Measurements from ENCODE around the gene FCRL1. TPM values are rescaled to one million over a fixed set of nuclear protein-coding genes. Genes with fewer than 3 reads are reported as not detected.

Gene FCRL1
- total RNA-seq: under 1 TPM in 1 of 2 donors, not detected in 1; 0.25 TPM

DNA sequence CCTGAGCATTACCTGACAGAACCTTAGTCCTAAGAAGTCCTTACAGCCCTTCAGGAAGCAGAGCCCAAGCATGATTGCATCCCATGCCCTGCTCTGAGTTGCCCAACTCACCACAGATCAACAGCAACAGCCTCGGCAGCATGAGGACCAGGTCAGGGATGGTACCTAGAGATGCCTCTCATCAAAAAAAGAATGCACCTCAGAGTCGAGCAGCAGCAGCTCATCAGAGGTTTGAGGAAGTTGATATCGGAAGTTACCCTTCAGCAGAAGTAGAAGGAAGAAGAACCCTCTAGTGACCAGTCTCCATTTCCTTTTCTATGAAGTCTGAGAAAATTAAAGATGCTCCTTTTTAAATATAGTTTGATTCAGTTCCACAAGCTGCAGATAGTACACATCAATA, at the start of gene FCRL1:
TSS of gene FCRL1 (minus strand) at position 225 of the 400 bp plus-strand sequence. CDS start at position 142, 83 bp downstream.
- Mint-ChIP-seq H3K27me3 (ENCODE audit: low read depth) (peaks cover 8% of the 10 kb centered on the region), H3K4me3 (no peak within 1 kb of the TSS), H3K27ac (no peak within 1 kb of the TSS), H3K9me3 (no peaks in the 10 kb centered on the region), H3K4me1 (ENCODE audit: low read depth) (no peaks in the 10 kb centered on the region), H3K36me3 (ENCODE audit: insufficient read depth in 2 of 2) (no peaks in the 10 kb centered on the region)
- DNase-seq (no peak), ATAC-seq (replicated peaks in 1 of 2) (no peak)

DNA sequence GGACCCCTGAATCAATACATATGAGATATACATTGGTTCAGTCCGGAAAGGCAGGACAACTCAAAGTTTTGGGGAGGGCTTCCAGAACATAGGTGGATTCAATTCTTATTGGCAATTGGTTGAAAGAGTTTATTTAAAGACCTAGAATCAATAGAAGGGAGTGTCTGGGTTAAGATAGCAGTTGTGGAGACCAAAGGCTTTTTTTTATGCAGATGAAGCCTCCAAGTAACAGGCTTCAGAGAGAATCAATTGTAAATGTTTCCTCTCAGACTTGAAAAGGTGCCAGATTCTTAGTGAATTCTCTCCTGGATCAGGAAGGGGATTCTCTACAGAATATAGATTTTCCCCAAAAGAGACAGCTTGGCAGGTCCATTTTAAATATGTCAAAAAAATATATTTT, 48.7 kb upstream of the FCRL1 start:
- no peaks in the 10 kb centered on the region for H3K36me3 Mint-ChIP-seq (ENCODE audit: insufficient read depth in 2 of 2)
- no peak overlapping the region for H3K27ac Mint-ChIP-seq
- H3K27me3 Mint-ChIP-seq (ENCODE audit: low read depth): peaks cover 15% of the 10 kb centered on the region
- ATAC-seq (replicated peaks in 1 of 2): no peak
- no peak overlapping the region for H3K4me3 Mint-ChIP-seq
- no peak for DNase-seq
- peaks cover 0 to 1% of the 10 kb centered on the region in 2 donors for H3K9me3 Mint-ChIP-seq
- no peaks in the 10 kb centered on the region for H3K4me1 Mint-ChIP-seq (ENCODE audit: low read depth)

DNA sequence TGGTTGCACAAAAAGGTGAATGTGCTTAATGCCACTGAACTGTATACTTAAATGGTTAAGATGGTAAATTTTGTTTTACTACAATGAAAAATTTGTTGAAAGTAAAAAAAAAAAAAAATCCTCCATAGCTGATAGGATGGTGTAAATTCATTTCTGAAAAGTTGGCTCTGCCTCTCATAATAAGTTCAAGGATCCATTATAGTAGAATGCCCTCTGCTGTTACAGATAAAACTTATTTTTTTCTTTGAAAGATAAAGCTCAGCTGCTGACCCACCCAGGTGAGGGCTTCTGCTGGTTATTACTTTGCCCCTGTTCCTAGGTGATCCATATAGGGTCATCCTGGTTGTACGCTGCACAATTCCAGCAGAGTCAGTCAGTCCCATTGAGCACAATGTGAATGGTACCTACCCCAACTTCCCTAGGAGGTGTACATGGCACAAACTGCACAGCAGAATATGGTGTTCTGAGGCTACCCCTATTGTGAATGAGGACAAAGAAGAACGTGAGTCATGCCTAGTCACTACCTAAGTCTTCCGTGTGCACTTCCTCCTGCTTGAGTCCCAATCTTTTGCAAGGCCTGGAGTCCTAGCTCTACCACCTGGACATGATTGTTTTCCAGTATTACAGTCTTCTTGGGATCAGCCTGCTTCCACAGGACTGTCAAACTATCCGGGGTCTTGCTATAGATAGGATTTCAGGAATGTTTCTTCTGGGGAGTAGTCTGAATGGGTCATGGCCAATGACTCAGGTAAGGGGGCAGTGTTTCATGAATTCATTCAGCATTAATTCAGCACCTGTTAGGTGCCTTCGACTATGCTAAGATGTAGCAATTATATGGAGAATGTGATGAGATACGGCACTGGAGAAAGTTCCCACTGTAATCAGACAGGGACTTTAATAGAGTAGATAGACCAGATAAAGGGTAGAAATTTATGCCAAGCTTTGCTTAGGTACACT, 42.5 kb upstream of the FCRL1 start:
- DNase-seq: no peak
- no peak overlapping the region for H3K4me3 Mint-ChIP-seq
- no peaks in the 10 kb centered on the region for H3K9me3 Mint-ChIP-seq
- H3K27ac Mint-ChIP-seq: no peak overlapping the region
- ATAC-seq (replicated peaks in 1 of 2): no peak
- no peaks in the 10 kb centered on the region for H3K27me3 Mint-ChIP-seq (ENCODE audit: low read depth)
- no peaks in the 10 kb centered on the region for H3K36me3 Mint-ChIP-seq (ENCODE audit: insufficient read depth in 2 of 2)
- H3K4me1 Mint-ChIP-seq (ENCODE audit: low read depth): no peaks in the 10 kb centered on the region

DNA sequence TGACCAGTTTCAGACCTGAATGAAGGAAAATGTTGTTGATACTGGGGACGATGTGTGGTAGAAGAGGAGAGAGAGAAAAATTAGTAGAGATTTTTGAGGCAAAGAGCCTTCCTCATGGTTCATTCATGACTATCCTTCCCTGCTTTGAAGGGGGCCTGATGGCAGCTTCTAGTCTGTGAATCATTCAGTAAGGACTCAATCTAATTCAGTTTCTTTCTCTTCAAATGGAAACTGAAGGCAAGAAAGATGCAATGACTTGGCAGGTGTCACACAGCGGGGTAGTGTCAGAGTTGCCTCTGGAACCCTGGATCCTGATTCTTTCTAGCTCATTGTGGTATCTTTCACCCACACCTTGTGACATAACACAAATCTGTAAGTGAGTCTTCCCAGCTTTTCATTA, 36.6 kb upstream of the FCRL1 start:
- no peak for ATAC-seq (replicated peaks in 1 of 2)
- peaks cover 0 to 1% of the 10 kb centered on the region in 2 donors for H3K9me3 Mint-ChIP-seq
- DNase-seq: no peak
- no peaks in the 10 kb centered on the region for H3K27me3 Mint-ChIP-seq (ENCODE audit: low read depth)
- no peak overlapping the region for H3K27ac Mint-ChIP-seq
- H3K36me3 Mint-ChIP-seq (ENCODE audit: insufficient read depth in 2 of 2): no peaks in the 10 kb centered on the region
- no peak overlapping the region for H3K4me3 Mint-ChIP-seq
- H3K4me1 Mint-ChIP-seq (ENCODE audit: low read depth): no peaks in the 10 kb centered on the region

GRCh38 chr1:157852476-157852875, 32.6 kb upstream of the FCRL1 start:
- DNase-seq: no peak
- peaks cover 0 to 1% of the 10 kb centered on the region in 2 donors for H3K9me3 Mint-ChIP-seq
- H3K27me3 Mint-ChIP-seq (ENCODE audit: low read depth): no peaks in the 10 kb centered on the region
- H3K4me1 Mint-ChIP-seq (ENCODE audit: low read depth): no peaks in the 10 kb centered on the region
- H3K36me3 Mint-ChIP-seq (ENCODE audit: insufficient read depth in 2 of 2): no peaks in the 10 kb centered on the region
- H3K4me3 Mint-ChIP-seq: no peak overlapping the region
- no peak overlapping the region for H3K27ac Mint-ChIP-seq
- ATAC-seq (replicated peaks in 1 of 2): no peak

DNA sequence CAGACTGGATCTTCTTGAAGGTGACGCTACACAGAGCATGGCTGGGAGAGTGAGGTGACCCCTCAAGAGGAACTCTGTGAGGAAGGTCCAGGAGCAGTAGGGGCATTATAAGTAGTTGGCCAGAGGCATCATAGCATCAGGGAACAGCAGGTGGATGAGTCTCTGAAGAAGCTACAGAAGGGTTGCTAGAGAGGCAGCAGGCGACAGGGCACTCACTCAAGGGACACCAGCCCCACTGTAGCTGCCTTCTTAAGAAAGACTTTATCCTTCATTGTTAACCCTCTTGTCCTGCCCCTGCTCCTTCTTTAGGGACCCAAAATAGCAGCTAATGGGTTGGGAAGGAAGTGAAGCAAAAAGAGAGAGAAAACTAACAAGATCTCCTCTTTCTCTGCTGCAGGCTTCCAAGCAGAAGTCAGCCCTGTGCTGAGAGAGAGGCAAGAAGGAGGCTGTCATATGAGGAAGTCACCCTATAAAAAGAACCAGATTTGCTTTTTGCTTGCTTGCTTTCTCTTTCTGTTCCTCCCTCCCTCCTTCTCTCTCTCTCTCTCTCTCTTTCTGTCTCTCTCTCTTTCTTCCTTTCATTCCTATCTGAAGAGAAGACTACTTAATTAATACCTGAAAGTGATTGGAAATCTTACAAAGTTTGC, 29.4 kb upstream of the FCRL1 start:
- peaks cover 0 to 1% of the 10 kb centered on the region in 2 donors for H3K9me3 Mint-ChIP-seq
- no peak overlapping the region for H3K4me3 Mint-ChIP-seq
- ATAC-seq (replicated peaks in 1 of 2): no peak
- H3K4me1 Mint-ChIP-seq (ENCODE audit: low read depth): no peaks in the 10 kb centered on the region
- no peaks in the 10 kb centered on the region for H3K27me3 Mint-ChIP-seq (ENCODE audit: low read depth)
- H3K36me3 Mint-ChIP-seq (ENCODE audit: insufficient read depth in 2 of 2): no peaks in the 10 kb centered on the region
- peak overlapping the region; percentile 6 for H3K27ac Mint-ChIP-seq
- no peak for DNase-seq

- Mint-ChIP-seq H3K27ac (no peak overlapping the region), H3K9me3 (no peaks in the 10 kb centered on the region), H3K36me3 (ENCODE audit: insufficient read depth in 2 of 2) (no peaks in the 10 kb centered on the region), H3K4me3 (no peak overlapping the region), H3K4me1 (ENCODE audit: low read depth) (no peaks in the 10 kb centered on the region), H3K27me3 (ENCODE audit: low read depth) (no peaks in the 10 kb centered on the region)
- ATAC-seq (replicated peaks in 1 of 2): no peak
- DNase-seq: no peak
These were observed 24.3 kb upstream of the FCRL1 start for GRCh38 chr1:157844089-157844830.

GRCh38 chr1:157842939-157843338, 23.0 kb upstream of the FCRL1 start:
- ATAC-seq (replicated peaks in 1 of 2): peak; percentile 36 to 65
- H3K4me3 Mint-ChIP-seq: no peak overlapping the region

DNA sequence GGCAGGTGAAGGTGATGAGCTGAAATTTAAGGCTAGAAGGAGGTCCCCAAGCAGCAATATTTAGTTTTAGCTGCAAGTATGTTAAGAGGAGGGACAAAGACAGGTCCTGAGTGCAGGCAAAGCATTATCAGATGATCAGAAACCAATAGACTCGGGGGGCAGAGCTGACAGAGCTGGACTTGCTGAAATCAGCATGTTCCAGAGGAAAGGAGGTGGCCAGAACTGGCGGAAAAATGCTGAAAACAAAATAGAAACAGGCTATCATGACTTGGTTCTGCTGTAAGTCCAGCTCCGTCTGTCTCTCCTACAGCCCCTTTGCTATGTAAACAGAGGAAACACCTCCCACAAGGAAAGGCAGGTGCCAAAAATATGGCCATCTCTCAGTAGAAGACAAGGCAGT, 21.8 kb upstream of the FCRL1 start, which contains the start of gene CD5L:
TSS of gene CD5L (minus strand) at position 101 of the 400 bp plus-strand sequence. CDS start 107 bp downstream, outside the sequence.
- Mint-ChIP-seq H3K36me3 (ENCODE audit: insufficient read depth in 2 of 2) (no peaks in the 10 kb centered on the region), H3K4me1 (ENCODE audit: low read depth) (no peaks in the 10 kb centered on the region), H3K27me3 (ENCODE audit: low read depth) (no peaks in the 10 kb centered on the region), H3K4me3 (no peak within 1 kb of the TSS), H3K27ac (no peak within 1 kb of the TSS), H3K9me3 (no peaks in the 10 kb centered on the region)
- ATAC-seq (replicated peaks in 1 of 2) (no peak), DNase-seq (no peak)

More at GRCh38 chr1:157842939-157843338, 23.0 kb upstream of the FCRL1 start:
- no peaks in the 10 kb centered on the region for H3K9me3 Mint-ChIP-seq
- DNase-seq: no peak
- no peaks in the 10 kb centered on the region for H3K4me1 Mint-ChIP-seq (ENCODE audit: low read depth)
- H3K36me3 Mint-ChIP-seq (ENCODE audit: insufficient read depth in 2 of 2): no peaks in the 10 kb centered on the region
- H3K27me3 Mint-ChIP-seq (ENCODE audit: low read depth): no peaks in the 10 kb centered on the region
- H3K27ac Mint-ChIP-seq: no peak overlapping the region

GRCh38 chr1:157838966-157839365, 19.0 kb upstream of the FCRL1 start:
- no peak overlapping the region for H3K4me3 Mint-ChIP-seq
- no peaks in the 10 kb centered on the region for H3K9me3 Mint-ChIP-seq
- H3K4me1 Mint-ChIP-seq (ENCODE audit: low read depth): no peaks in the 10 kb centered on the region
- DNase-seq: no peak
- no peaks in the 10 kb centered on the region for H3K36me3 Mint-ChIP-seq (ENCODE audit: insufficient read depth in 2 of 2)
- H3K27ac Mint-ChIP-seq: no peak overlapping the region
- ATAC-seq (replicated peaks in 1 of 2): no peak
- H3K27me3 Mint-ChIP-seq (ENCODE audit: low read depth): no peaks in the 10 kb centered on the region

DNA sequence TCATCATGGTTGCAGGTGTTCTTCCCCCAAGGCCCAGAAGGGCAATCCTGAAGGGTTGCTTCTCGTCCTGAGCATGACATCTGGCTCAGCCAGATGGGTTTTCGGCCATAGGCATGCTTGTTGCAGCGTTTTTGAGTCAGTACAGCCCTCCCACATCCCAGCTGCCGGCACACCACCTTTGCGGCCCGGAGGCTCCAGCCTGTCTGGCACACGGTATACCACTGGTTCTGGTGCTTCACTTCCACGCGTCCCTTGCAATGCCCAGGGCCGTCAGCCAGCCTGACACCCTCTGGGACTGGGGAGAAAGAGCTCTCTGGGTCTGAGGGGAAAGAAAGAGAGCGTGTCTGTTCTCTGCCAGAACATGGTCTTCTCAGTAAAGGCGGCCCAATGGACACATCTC, 14.5 kb upstream of the FCRL1 start:
- Mint-ChIP-seq H3K27ac (no peak overlapping the region), H3K4me1 (ENCODE audit: low read depth) (peaks cover 9% of the 10 kb centered on the region), H3K4me3 (no peak overlapping the region), H3K36me3 (ENCODE audit: insufficient read depth in 2 of 2) (no peaks in the 10 kb centered on the region), H3K27me3 (ENCODE audit: low read depth) (no peaks in the 10 kb centered on the region), H3K9me3 (no peaks in the 10 kb centered on the region)
- ATAC-seq (replicated peaks in 1 of 2) (no peak), DNase-seq (no peak)

DNA sequence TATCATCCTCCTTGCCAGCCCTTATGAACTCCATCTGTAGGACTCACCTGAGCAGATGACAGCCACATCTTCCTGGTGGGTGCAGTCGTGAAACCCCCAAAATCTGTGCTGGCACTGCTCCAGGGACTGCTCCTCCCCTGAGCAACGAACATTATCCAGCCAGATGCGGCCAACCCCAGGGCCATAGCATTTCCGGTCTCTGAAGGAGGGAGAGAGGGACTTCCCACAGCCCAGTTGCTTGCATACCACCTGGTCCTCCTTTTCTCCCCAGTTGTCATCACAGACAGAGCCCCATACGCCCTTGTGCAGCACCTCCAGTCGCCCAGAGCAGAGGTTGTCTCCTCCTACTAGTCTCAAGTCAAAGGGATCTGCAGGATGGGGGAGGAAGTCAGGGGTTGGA, 13.2 kb upstream of the FCRL1 start:
- no peak for DNase-seq
- ATAC-seq (replicated peaks in 1 of 2): no peak
- H3K4me3 Mint-ChIP-seq: no peak overlapping the region
- peaks cover 9% of the 10 kb centered on the region for H3K4me1 Mint-ChIP-seq (ENCODE audit: low read depth)
- no peaks in the 10 kb centered on the region for H3K36me3 Mint-ChIP-seq (ENCODE audit: insufficient read depth in 2 of 2)
- H3K27me3 Mint-ChIP-seq (ENCODE audit: low read depth): no peaks in the 10 kb centered on the region
- no peak overlapping the region for H3K27ac Mint-ChIP-seq
- H3K9me3 Mint-ChIP-seq: no peaks in the 10 kb centered on the region
